Measurements from ENCODE around the gene EFNB2.
A peak's percentile ranks its signal among the peaks of the same experiment; 100 is the strongest.

The EFNB2 gene

DNA sequence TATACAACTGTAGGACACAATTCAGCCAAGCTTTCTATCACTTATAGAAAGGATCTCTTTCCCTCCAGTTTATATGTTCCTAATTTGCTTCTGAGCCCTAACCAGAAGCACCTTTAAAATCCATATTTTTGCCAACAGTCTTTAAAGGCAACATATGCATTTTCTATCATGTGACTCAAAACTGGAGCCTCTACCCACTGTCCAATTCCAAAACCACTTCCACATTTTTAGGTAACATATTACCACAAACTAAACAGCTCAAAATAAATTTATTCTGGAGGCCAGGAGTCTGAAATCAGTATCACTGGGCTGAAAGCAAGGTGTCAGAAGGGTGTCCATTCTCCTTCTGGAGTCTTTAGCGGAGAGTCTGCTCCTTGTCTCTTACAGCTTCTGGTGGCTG is 15.9 kb upstream of the EFNB2 start:
- no peak for DNase-seq

DNA sequence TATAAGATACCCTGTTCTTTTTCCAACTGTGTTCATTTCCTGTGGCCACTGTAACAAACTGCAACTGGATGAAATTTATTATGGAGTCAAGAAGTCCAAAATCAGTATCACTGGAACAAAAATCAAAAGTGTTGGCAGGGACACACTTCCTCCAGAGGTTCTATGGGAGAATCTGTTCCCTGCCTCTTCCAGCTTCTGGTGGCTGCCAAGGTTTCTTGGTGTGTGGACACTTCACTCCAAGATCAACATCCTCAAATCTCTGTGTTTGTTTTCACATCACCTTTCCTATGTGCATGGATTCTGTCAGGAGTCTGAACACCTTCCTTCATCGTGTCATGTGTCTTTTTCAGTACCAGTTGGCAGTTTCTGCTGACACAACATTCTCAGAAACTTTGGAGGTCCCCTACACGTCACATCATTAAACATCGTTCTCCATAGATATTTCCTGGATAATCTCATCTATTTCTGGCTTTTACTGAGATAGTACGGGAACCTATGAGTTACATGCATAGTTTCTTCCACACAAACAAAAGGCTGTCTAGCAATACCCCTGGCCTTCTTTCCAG is 15.2 kb upstream of the EFNB2 start:
- no peak for DNase-seq

GRCh38 chr13:106548064-106548696 is 12.7 kb upstream of the EFNB2 start:
- DNase-seq: no peak

GRCh38 chr13:106541826-106542225 is 6.4 kb upstream of the EFNB2 start:
- DNase-seq: no peak

GRCh38 chr13:106540613-106541012 is 5.2 kb upstream of the EFNB2 start:
- no peak for DNase-seq

- DNase-seq: no peak
Observed at GRCh38 chr13:106537521-106537920, 2.1 kb upstream of the EFNB2 start.

DNA sequence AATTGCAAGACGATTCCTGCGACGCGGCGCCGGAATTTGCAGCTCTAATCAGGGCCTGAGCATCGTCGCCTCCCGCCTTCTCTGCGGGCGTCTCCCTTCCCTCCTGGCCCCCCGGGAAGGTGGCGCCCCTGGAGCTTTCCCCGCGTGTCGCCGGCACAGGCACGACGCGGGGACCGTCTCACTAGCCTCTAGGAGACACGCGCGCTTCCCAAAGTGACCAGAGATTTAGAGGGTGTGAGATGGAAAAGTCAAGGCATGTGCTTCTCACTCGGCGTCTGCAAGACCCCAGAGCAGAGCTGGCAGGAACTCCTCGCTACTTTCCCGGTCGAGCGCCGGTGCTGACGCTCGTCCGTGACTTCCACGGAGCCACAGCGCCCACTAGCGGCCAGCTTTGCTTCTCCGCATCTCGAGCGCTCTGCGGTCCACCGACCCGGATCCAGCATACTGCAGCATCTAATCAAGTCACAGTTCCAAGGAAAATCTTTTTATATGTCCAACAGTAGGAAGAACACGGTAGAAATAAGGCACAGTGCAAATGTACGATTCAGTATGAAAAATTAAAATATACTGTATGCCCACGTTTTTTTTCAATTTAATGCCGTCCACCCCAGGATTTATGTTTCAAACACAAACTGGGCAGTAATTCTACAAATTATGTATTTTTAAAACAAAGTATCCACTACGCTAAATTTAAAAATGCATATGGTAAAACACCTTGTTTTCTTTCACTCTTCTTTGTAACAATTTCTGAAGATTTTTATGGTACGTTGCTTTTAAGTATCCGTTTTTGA is 977 bp upstream of the EFNB2 start:
- DNase-seq: peak in 54 of 56 donors; percentile 41 to 95 (median 81)

- peak in 16 of 56 donors; percentile 8 to 72 (median 46) for DNase-seq
Observed at GRCh38 chr13:106534639-106535551, 567 bp downstream of the EFNB2 start.

- DNase-seq: peak in 36 of 56 donors; percentile 5 to 80 (median 37)
Observed at GRCh38 chr13:106533943-106534638, 1.4 kb downstream of the EFNB2 start.

DNA sequence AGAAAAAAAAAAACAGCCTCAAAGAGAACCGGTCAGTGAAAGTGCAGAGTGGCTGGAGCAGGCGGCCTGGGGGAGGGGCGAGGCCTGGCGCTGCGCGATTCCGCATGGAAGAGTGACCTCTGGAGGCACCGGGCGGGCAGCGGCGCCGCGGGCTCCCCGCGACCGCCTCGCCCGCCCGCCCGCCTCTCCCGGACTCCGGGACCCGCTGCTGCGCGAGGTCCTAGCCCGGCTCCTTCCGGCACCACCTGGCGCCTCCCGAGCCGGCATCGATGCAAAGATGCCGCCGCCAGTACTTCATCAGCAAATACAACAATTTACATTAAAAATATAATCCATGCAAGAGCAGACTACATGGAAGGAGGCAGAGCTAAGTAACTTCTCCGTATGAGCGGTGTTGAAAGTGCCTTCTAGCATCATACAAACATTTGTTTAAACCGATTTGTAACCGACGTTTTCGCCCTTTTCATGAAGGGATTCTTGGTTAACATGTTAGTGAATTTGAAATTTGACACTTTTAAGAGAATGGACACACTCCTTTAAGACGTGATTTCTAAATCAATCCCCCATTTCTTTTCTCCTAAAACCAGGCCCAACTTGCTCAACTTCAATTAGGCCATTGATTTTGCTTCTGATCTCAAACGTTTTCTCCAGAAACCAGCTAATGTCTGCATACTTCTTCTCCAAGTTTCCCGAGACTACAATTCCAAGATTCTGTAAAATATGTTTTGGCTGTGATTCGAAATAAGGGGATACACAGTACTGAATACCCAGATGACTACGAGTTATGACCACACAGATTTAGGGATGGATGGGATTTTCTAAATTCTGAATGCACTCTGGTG is 2.1 kb downstream of the EFNB2 start:
- DNase-seq: peak in 55 of 56 donors; percentile 7 to 87 (median 68)

- peak in 12 of 56 donors; percentile 13 to 40 (median 20) for DNase-seq
Observed at GRCh38 chr13:106532111-106532929, 3.1 kb downstream of the EFNB2 start.

GRCh38 chr13:106530980-106531481 is 4.4 kb downstream of the EFNB2 start:
- DNase-seq: no peak

- peak in 2 of 56 donors; percentile 8 to 41 for DNase-seq
Observed at GRCh38 chr13:106530171-106530851, 5.2 kb downstream of the EFNB2 start.

DNA sequence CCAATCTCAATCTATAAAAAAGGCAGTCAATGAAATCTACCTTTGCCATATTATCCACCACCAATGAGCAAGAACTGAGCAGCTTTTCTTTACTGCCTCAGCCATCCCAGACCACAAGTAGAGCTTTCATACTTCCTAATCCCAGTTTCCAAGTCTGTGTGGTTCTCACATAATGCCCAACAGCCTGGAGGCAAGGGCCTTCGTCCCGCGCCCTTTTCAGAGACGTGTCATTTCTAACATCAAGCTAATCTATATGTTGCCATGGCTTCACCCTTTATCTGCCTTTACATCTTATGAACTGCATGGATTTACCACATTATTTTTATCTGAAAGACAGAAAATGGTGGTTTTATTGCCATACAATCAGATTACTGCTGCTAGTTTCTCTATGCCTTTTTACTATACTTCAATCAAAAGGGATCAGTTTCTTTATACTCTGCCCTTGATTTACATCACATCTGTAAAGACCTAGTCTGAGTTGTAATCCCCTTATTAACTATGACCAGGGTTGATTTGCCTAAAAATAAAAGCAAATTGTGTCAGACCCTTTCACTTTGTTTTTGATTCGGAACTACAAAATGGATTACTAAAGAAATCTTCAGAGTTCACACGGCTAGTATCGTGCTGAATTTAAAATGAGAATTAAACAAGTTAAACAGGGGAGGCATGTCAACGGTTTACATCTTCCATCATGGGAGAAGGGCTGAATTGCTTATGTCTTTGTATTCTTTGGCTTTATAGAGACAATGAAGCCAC is 5.9 kb downstream of the EFNB2 start:
- DNase-seq: no peak

GRCh38 chr13:106528718-106529414 is 6.6 kb downstream of the EFNB2 start:
- no peak for DNase-seq

GRCh38 chr13:106527826-106528225 is 7.6 kb downstream of the EFNB2 start:
- no peak for DNase-seq

DNA sequence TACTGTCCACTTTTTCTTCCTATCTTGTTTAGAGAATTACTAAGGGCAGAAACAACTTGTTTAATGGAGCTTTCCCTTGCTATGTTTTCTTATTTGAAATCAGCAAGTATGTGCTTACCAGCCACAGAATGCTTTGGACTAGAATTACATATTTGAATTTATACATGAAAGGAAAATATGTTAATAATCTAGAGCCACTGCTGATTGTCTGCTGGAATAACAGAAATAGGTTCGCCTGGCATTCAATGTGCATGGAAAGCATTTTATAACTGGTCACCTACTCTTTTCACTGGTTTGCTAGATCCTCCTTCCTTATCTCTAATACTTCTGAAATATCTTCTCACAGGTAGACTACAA is 8.0 kb downstream of the EFNB2 start:
- DNase-seq: no peak
